EL (cell line): ENCODE data around the gene MAPKAPK2.
A peak's percentile ranks its signal among the peaks of the same experiment; 100 is the strongest.

Source experiments
- DNase-seq: peaks from one replicate; pipeline ENCODE4 v3.0.0-alpha.2; 2016

MAPKAPK2 gene

DNA sequence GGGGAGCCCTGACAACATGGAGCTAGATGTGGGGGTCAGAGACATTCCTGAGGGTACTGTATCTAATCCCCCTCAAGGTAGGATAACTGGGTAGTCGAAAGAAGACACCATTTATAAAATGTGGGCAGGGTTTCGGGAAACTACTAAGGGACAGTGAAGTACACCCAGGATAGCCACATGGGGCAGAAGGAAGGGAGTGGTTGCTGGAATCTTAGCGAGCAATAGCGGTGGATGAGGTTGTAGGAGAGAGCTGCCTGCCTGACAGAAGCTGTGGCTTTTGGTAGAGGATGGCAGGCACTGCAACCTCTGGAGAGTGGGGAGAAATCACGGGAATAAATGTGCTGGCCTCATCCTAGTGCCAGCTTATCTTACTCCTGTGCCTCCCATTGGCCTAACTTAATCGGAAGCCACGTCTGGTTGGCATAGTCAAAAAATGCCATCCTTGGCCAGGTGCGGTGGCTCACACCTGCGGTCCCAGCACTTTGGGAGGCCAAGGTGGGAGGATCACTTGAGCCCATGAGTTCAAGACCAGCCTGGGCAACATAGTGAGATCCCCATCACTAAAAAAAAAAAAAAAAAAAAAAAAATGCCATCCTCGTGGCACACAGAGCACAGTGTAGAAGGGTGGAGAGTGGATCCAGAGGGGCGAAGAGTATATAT is 23.4 kb upstream of the MAPKAPK2 start:
- DNase-seq, result no peak

DNA sequence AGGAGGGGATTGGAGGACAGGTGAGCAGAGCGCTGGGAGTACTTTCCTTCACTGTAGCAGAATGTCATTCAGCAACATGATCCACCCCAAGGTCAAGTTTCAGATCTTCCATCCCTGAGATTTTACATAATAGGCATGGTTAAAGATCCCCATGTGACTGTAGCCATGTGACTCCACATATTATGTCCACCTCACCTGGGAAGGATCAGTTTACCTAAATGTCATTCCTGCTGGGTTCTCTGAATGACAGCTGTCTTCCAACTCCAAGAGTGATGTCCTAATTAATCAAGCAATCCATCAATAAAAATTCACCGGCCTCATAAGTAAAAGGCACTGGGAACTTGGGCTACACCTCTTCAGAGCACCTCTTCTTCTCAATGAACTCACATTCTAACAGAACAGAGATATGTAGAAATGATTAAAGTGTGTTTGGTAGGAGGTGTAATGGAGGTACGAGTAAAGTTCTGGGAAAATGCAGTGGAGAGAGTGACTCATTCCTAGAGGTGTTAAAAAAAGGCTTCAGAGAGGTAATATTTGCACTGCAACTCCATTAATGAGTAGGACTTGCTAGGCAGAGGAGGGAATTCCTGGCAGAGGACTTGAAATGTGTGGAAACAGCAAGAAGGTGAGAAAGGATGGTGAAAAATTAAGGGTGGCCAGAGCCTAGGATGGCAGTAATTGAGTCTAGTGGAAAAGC is 22.2 kb upstream of the MAPKAPK2 start:
- no peak for DNase-seq

- no peak for DNase-seq
These were observed 21.3 kb upstream of the MAPKAPK2 start for GRCh38 chr1:206663362-206663761.

DNA sequence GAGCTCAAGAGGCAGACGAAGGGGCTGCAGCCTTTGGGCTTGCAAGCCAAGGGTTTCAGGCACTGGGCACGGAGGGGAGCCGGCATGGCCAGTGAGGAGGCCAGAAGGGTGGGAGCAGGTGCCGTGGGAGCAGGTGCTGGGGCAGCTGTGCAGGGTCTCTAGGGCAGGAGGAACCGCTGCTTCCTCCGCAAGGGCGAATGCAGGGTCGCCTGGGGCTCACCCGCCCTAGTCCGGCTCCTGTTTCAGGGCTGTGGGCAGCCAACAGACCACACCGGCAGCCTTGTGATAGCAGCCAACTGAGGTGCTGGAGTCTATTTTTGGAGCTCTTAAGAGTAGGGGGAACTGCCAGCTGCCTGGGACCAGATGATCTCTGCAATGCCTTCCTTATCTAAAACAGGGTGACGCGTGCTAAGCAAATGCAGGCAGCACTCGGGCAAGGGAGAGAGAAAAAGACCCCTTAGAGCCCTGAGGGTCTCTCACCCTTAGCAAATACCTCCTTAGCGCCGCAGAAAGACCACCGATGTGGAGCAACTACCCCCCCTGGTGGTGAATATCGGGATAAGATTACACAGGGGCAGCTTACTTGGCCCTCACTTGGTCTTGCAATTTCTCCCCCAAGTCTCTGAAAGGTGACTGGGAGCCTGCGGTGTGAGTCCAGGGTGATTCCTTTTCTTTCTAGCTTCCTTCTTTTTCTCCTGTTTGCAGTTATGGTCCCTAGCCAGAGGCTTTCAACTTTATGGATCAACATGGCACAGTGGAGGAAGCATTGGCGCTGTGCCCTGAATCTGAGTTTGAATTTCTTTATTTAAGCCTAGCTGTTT is 20.7 kb upstream of the MAPKAPK2 start:
- DNase-seq, result peak; percentile 65

DNA sequence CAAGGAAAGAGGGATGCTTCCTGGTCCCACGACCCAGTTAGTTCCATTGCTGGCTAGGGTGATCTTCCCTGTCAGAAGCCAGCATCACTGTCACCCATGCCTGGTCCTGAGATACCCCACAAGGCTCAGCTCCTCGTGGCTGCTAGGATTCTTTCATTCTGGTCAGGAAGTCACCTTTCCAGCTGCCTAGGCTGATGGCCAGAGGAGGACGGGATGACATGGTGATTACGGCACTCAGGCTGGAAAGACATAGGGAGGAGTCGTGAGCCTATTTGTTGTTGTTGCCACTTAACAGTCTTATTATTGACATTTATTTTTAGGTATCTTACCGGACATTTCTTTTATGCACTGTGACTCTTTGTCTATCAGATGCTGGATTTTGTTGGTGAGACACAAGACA is 20.0 kb upstream of the MAPKAPK2 start:
- DNase-seq, result no peak

DNA sequence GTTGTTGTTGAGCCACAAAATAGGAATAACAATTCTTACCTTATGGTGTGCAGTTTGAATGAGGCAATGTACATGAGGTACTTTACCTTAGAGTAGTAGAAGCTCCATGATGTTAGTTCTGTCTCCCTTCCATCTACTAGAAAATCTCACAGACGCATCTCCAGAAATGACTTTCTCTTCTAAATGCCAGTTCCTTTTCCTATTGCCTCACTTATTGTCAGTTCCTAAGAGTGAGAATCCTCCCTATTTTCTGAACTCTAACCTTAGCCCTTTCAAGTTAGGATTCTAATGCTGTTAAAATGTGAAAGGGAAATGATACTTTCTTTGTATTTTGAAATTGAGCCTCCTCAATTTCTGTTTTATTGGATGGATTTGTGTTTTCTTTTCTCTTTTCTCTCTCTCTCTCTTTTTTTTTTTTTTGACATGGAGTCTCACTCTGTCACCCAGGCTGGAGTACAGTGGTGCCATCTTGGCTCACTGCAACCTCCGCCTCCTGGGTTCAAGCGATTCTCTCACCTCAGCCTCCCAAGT is 18.6 kb upstream of the MAPKAPK2 start:
- no peak for DNase-seq

- no peak for DNase-seq
These were observed 17.6 kb upstream of the MAPKAPK2 start for GRCh38 chr1:206666954-206667665.

GRCh38 chr1:206668351-206668750 is 16.4 kb upstream of the MAPKAPK2 start:
- DNase-seq, result no peak

DNA sequence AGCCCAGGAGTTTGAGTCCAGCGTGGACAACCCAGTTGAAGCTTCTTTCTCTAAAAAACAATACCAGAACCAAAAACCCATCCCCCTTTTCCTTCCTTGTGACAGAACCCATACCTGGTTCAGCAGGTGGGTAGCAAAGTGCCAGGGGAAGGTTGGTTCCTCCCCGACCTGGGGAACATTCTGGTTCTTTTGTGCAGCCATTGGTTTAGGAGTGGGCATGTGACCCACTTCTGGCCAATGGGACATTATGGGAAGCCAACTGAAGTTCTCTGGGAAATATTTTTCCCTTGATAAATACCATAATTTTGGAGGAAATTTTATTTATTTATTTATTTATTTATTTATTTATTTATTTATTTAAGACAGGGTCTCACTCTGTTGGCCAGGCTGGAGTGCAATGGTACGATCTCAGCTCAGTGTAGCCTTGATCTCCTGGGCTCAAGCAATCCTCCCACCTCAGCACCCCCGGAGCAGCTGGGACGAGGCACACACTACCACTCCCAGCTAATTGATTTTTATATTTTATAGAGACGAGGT is 15.8 kb upstream of the MAPKAPK2 start:
- DNase-seq, result no peak

- DNase-seq, result no peak
These were observed 12.6 kb upstream of the MAPKAPK2 start for GRCh38 chr1:206672011-206672688.

GRCh38 chr1:206672844-206673758 is 11.6 kb upstream of the MAPKAPK2 start:
- DNase-seq, result no peak

GRCh38 chr1:206674236-206674635 is 10.5 kb upstream of the MAPKAPK2 start:
- no peak for DNase-seq

- DNase-seq, result peak; percentile 99
These were observed 9.9 kb upstream of the MAPKAPK2 start for GRCh38 chr1:206674745-206675175.

- no peak for DNase-seq
These were observed 8.2 kb upstream of the MAPKAPK2 start for GRCh38 chr1:206676499-206676898.

DNA sequence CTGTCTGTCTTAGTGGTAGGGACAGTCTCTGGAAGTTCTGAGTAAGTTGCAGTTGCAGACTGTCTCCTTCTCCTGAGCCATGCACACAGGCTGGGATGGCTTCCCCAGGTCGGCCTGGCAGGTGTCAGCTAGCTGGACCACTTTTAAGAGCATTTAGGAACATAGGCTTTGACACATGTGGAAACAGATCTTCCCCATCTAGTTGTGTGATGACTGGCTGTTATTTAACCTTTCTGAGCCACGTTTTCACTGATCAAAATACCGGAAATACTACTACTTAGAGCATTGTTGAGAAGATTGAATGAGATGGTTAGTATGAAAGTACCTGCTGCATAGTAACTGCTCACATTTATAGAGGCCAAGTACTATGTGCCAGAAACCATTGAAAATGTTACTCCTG is 6.2 kb upstream of the MAPKAPK2 start:
- DNase-seq, result no peak

DNA sequence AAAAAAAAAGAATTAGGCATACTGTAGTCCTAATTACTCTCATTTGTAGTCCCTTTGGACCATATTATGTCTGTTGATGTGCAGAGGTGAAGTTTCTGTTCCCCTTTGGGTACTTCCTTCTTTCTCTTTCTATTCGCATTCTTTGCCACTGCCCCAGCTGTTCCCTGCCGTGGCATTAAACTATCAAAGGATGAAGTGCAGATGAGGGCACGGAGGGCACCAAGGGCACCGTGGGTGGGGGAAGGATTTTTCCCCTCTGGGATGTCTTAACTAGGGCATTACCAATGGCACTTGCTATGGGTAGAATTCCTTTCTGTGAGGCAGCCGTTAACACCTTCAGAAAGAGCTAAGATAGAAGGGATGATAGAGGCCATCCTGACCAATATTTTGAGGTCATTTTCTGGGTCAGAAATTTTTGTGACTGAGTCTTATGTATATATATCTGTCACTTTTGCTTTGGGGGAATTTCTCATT is 4.9 kb upstream of the MAPKAPK2 start:
- no peak for DNase-seq

DNA sequence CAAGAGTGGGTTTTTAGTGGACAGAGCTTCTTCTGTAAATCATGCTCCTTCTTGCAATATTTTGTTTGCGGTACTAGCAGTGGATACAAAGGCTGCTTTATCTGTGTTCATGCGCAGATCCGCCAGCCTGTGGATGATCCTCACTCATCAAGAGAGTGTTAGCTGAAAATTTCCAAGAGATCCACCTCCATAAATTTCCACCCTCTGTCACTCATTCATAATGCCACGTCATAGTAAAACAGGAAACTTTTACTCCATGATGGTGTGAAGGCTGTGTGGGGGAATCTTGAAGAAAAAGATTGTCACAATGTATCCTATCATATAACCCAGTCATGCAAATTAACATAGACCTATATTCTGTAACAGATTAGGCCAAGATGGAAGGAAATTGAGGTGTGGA is 4.4 kb upstream of the MAPKAPK2 start:
- no peak for DNase-seq

DNA sequence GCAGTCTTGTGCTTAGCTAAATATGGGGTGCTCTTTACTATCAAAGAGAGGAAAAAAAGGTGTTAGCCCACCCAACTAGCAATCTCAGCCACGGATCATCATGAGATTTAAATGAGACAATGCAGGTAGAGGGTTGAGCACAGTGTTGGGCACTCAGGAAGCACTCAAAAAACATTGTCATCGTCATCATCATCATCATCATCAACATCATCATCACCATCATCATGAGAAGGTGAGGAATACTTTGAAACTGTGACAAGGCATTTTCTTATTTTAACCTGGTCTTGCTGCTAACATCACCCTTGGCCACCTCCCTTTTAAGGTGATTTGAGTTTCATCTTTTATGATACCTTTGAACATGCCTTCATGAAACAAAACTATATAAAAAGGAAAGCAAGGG is 3.3 kb upstream of the MAPKAPK2 start:
- DNase-seq, result no peak

GRCh38 chr1:206682111-206682510 is 2.6 kb upstream of the MAPKAPK2 start:
- no peak for DNase-seq

- DNase-seq, result no peak
These were observed 1.4 kb upstream of the MAPKAPK2 start for GRCh38 chr1:206683313-206683712.

- DNase-seq, result no peak
These were observed 702 bp upstream of the MAPKAPK2 start for GRCh38 chr1:206684003-206684402.
